ENCODE data around the gene TGFBR1.
"Not testable (repeated sequence)": the region's sequence is repeated elsewhere in the genome, so short reads cannot be mapped to it uniquely, and the experiment has no call there.

TGFBR1 gene

GRCh38 chr9:99090336-99091130, 14.4 kb upstream of the TGFBR1 start:
- no peak for TF ChIP-seq CTCF (IDR thresholded peaks at IDR 0.05; ENCODE audit: insufficient read depth, low read length, missing control alignments)
- H3K4me3 ChIP-seq (ENCODE audit: low read depth, low read length), result no peak overlapping the region
- DNase-seq (ENCODE audit: low read depth, low spot score), result no peak
- ChIA-PET CTCF (interaction anchor here (1.2 to 1.9 kb wide), 2 partner anchors 92 kb away, joined by 4 read pairs; no protein-coding TSS in a partner anchor), POLR2A (no interaction called here)

DNA sequence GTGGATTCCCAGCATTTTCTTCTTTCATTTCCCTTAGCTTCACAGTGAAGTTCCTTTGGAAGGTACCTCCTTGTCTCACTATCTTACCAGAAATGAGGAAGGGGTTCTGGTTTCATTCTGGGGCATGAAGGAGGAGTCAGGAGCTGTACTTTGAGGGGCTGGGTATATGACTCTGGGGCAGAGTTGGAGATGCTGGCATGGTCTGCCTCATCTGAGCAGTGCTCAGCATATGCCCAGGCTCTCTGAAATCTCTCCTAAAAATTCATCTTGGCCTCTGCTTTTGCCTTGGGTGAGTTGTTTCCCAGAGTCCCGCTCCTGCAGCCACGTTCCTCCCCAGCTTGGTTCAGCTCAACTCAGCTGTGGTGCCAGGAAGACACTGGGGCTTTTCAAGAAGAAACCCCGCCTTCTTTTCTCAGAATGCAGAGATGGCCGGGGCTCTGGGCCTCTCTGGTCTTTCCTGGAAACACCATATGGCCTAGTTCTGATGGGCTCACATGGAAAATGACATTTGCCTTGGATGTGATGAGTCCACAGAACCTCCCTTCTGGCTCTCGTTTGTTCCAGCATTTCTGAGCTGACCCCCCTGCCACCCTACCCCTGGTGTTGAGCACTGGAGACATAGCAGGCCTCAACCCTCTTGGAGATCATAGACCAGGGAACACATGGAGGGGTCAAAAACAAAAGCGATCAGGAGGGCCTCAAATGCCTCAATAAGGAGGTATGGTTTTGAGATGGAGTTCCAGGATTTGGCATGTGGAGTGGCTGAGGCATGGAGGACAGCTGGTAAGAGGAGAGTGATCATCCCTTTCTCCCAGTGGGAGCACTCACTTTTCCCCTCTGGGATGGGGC, 12.0 kb upstream of the TGFBR1 start:
- H3K4me3 ChIP-seq (ENCODE audit: low read depth, low read length), result no peak overlapping the region
- CTCF ChIA-PET, result interaction anchor here (0.9 to 2.2 kb wide), 3 partner anchors 11 to 95 kb away, joined by 3 to 8 read pairs (median 6); no protein-coding TSS in a partner anchor
- no peak for DNase-seq (ENCODE audit: low read depth, low spot score)
- POLR2A ChIA-PET, result no interaction called here
- no peak for TF ChIP-seq CTCF (IDR thresholded peaks at IDR 0.05; ENCODE audit: insufficient read depth, low read length, missing control alignments)

DNA sequence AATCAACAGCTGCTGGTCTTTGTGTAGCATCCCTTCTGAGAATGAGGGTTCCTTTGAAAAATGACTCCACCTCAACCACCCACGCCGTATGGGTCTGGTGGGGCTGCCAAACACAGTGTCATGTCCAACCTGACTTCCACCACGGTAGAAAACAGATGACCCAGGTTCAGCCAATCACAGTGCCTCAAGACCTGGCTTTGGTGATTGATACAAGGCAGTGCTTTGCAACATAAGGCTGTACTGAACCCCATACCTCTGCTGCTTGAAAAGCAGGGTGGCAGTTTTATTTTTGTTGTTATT, 11.5 kb upstream of the TGFBR1 start:
- H3K4me3 ChIP-seq (ENCODE audit: low read depth, low read length), result no peak overlapping the region
- POLR2A ChIA-PET, result no interaction called here
- CTCF ChIA-PET, result interaction anchor here (1.5 to 1.8 kb wide), 2 partner anchors 8 to 95 kb away, joined by 4 to 6 read pairs; no protein-coding TSS in a partner anchor
- no peak for DNase-seq (ENCODE audit: low read depth, low spot score)
- no peak for TF ChIP-seq CTCF (IDR thresholded peaks at IDR 0.05; ENCODE audit: insufficient read depth, low read length, missing control alignments)

DNA sequence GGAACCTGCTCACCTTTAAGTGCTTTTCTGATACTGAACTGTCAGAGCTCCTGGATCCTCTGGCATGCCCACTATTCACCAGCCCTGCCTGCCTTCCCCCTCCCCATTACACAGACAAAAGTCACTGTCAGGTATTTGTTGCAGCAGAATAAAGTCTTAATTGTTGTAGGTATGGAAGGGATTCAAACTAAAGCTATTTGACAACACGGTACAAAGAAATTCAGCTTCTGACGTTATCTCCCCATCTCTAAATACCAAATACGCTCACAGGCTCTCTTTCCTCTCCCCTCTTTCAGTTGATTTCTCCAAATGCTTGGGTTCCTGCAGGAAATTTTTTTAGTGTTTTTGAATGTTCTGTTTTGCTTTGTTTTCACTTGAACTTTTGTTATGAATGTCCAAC, 9.3 kb upstream of the TGFBR1 start:
- CTCF ChIA-PET, result interaction anchor here (1.0 to 1.5 kb wide), 2 partner anchors 30 to 94 kb away, joined by 3 to 7 read pairs; no protein-coding TSS in a partner anchor
- POLR2A ChIA-PET, result no interaction called here
- DNase-seq (ENCODE audit: low read depth, low spot score), result no peak
- no peak for TF ChIP-seq CTCF (IDR thresholded peaks at IDR 0.05; ENCODE audit: insufficient read depth, low read length, missing control alignments)
- H3K4me3 ChIP-seq (ENCODE audit: low read depth, low read length), result no peak overlapping the region

DNA sequence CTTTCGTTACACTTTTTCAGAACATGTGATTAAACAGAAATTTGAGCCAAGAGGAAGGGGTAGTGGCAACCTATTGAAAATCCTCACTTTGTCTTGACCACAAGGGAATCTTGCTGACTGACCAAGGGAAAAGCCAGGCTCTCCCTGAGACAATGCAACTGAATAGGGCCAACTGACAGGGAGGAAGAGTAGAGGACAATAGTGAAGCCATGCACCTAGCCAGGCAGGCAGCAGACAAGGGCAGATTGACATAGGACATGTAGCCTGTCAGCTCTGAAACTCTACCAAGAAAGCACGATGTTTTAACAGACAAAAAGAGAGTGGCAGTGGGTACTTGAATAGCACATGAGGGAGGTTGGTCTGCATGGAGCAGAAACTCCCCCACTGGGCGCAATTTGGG, 8.5 kb upstream of the TGFBR1 start:
- POLR2A ChIA-PET, result no interaction called here
- H3K4me3 ChIP-seq (ENCODE audit: low read depth, low read length), result no peak overlapping the region
- CTCF ChIA-PET, result interaction anchor here (1.5 kb wide), 1 partner anchor 95 kb away, joined by 7 read pairs; no protein-coding TSS in a partner anchor
- TF ChIP-seq CTCF (IDR thresholded peaks at IDR 0.05; ENCODE audit: insufficient read depth, low read length, missing control alignments), result no peak
- DNase-seq (ENCODE audit: low read depth, low spot score), result no peak

DNA sequence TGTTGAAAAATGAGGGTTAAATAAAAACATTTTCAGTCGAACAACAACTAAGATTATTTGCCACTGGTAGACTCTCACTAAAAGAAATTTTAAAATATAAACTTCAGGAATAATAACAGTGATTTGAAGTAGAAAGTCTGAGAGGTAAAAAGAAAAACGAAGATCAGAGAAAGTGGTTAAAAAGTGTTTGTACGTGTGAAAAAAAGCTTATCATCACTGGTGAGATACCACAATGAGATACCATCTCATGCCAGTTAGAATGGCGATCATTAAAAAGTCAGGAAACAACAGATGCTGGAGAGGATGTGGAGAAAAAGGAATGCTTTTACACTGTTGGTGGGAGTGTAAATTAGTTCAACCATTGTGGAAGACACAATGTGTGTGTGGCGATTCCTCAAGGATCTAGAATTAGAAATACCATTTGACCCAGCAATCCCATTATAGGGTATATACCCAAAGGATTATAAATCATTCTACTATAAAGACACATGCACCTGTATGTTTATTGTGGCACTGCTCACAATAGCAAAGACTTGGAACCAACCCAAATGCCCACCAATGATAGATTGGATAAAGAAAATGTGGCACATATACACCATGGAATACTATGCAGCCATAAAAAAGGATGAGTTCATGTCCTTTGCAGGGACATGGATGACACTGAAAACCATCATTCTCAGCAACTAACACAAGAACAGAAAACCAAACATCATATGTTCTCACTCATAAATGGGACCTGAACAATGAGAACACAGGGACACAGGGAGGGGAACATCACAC, 4.9 kb upstream of the TGFBR1 start:
- POLR2A ChIA-PET; H3K4me3 ChIP-seq (ENCODE audit: low read depth, low read length); DNase-seq (ENCODE audit: low read depth, low spot score); CTCF ChIA-PET: not testable (repeated sequence)
